Keratinocyte (primary cell): ENCODE data around the gene SPDYE8.
"Not testable (repeated sequence)": the region's sequence is repeated elsewhere in the genome, so short reads cannot be mapped to it uniquely, and the experiment has no call there.

Experiments
- CTCF ChIP-seq, 3 experiments: IDR thresholded peaks in 1 of 3; conservative IDR thresholded peaks in 1 of 3; optimal IDR thresholded peaks in 1 of 3; 2 replicates in 2 of 3; 3 replicates in 1 of 3; pipeline versions ENCODE3 to v1.5.1; 2011; ENCODE audit warnings: low read length in 3 of 3, mild to moderate bottlenecking in 3 of 3, moderate library complexity in 2 of 3, control low read depth in 1 of 3, inconsistent platforms in 1 of 3; ENCODE audit not compliant: insufficient read depth in 2 of 3; ENCODE audit errors: extremely low read depth in 1 of 3
- EZH2 ChIP-seq: IDR thresholded peaks from one replicate; pipeline ENCODE4 v1.6.1; 2012; ENCODE audit warnings: inconsistent platforms, mild to moderate bottlenecking, low read length, moderate library complexity

GRCh38 chr7:73005356-73005692, 24.2 kb downstream of the SPDYE8 start:
- TF ChIP-seq CTCF (optimal IDR thresholded peaks at IDR 0.05 in 1 of 3, IDR thresholded peaks at IDR 0.05 in 1 of 3, conservative IDR thresholded peaks at IDR 0.05 in 1 of 3; ENCODE audit: extremely low read depth in 1 of 3, insufficient read depth in 2 of 3, low read length in 3 of 3); EZH2: not testable (repeated sequence)
